A172 (cell line): ENCODE measurements around the gene CLINT1. TPM values are rescaled to one million over a fixed set of nuclear protein-coding genes. Genes with fewer than 3 reads are reported as not detected.

ENCODE experiments used
- DNase-seq: peaks from one replicate; pipeline ENCODE4 v3.0.0-alpha.2; 2015; ENCODE audit warnings: low spot score
- total RNA-seq: library from RNA; depleted of rRNA; stranded (reverse); fragments of >200 nt; shearing (Covaris generic); gene quantifications from 2 replicates; pipeline ENCODE4 v1.2.3, GENCODE V29; 2014; rRNA removed

CLINT1 gene
- total RNA-seq, 1 experiment from 2014 or later, result 79.2 TPM

DNA sequence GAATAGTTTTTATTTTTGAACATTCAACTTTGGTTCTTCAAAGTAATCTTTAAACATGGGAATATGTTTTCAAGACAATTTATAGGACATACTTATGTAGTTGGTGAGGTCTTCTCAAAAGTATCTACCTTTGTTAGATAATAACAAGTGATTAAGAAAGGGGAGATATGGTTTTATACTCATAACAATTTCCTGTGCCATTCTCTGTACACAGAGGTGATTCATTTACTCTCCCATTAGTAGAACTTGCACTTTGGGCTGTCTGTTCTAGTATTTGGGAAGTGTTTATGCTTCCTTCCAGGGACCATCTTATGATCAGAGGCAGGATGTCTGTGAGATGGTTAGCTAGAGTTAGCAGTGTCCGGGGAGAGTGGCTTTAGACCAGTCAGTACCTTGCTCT is 100.2 kb downstream of the CLINT1 start:
- DNase-seq, result no peak

DNA sequence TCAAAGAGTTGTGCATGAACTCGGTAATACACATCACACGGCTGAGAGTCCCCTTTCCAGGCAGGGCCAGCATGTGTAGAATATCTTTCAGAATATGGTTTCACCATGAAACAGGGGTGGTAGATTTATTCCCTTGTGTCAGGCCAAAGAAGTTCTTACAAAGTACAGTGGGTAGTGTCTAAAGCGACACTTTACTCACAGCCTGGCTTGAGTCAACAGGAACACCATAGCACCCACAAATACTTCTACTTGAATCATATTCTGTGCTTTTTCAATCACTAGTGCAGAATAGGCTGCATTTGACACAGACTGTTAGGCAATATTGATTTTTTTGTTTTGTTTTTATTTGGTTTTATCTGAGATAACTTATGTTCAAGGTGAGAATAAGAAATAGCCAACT is 102.8 kb downstream of the CLINT1 start:
- no peak for DNase-seq

DNA sequence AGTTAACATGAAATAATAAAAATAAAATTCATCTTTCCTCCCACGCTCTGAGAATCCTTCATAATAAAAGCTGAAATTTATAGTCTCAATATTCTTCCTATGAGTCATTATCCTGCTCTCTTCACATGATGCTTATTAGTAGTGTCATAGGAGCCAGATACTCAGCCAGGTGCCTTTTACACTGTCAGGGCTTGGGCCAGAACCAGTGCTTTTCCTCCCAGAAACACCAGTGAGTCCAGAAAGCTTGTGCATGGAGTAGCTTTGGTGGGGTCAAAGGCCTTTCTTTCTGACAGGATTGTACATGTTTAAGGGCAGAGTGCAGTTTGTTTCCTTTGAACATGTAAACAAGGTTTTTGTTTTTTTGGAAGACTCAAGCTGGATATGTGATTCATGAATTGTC is 108.6 kb downstream of the CLINT1 start:
- peak; percentile 63 for DNase-seq

DNA sequence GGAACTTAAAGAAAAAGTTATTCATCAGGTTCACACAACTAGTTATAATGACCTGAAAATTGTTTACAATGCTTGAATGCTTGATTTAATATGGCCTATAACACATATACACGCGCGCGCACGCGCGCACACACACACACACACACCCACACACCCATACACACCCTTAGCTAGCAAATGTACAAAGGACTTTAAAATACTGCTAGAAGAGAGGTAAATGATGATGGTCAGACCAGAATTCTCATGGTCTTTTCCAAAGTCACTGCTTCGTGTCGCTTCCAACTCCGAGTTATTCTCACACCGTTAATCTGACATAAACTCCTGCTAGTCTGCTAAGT is 109.5 kb downstream of the CLINT1 start:
- DNase-seq, result no peak

DNA sequence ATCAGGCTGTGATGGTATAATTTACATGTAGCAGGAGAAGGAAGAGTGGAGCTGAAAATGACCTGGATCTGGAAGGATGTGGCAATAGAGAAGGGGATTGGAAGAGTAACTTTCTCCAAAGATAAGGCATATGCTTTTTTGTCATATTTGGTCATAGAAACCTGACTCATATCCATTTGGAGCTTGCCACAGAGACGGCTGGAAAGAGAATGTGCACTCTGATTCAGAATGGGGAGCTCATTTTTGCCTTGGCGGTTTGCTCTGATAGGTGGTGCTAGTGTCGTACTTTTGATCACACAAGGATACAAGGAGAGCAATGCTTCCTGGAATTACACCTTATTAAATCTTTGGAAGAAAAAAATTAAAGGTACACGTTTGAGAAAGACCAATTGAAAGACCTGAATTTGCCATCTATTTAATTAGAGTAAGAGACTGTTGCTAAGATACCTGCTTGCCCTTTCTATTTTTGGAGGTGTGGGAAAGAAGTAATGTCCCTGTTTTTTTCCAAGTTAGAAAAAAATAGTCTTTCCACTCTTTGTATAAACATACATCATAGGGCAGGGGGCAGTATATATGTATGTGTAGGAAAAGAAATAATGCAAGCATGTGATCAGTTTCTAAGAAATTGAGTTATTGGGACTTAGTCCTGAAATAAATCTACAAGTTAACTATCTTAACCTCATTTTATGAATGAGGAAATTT is 110.0 kb downstream of the CLINT1 start:
- peak; percentile 84 for DNase-seq

DNA sequence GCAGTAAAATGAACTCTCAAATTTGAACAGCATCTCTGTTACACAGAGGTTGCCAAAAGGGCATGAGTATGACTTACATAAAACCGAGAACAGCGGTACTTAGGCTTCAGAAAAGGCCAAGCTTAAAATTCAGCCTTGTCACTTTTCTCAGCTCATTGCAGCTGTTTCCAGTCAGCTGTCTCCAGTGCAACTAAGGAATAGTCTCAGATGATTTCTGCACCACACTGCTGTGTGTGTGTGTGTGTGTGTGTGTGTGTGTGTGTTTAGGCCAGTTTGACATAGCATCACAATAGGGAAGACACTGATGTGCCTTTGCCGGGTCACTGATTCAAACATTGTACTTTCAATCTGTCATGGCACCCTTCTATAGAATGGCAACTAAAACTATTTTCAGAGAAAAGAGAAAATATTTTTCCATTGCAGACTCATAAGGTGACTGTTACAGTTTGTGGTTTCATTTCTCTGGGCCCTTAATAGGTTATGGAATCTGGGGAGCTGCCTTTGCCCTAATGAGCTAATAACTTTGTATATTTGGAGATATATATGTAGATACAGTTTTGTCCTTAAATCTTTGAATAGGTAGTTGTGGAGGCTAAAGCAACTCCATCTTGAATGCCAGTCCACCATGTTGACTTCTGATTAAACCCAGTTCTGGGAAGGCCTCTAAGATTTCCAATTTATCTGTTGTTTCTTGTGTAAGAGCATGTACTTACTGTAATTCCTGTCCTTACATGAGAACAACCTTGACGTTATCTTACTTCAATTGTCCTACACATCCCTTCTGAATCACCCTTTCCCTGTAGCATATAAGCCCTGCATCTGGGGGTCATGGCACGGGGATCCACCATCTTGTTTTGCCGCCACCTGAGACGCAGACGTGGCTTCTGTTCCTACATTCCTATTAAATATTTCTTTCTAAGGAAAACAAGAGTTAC is 110.9 kb downstream of the CLINT1 start:
- DNase-seq, result no peak

DNA sequence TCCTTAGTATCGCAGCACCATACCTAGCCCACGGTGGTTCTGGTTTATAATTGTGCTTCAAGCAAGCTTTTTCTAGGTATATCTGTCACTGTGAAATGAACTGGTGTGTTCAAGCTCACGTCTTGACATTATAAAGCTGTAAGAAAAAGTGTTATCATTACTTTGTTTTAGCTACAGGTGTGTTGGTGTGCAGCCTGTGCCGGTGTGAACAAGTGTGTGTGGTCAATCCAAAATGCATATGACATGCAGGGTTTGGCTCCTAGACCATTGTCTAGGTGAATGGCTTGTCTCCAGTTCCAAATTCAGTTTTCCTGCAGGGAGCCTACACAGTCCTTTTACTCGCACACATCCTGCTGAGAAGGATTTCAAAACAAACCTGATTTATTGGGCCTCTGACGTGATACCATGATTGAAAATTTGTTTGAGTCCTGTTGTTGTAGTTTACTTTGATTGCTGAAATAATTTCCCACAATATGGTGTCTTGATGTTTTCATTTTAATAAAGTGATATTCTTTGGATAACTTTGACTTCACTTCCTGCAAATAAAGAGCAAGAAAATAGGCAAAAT is 111.7 kb downstream of the CLINT1 start:
- no peak for DNase-seq

DNA sequence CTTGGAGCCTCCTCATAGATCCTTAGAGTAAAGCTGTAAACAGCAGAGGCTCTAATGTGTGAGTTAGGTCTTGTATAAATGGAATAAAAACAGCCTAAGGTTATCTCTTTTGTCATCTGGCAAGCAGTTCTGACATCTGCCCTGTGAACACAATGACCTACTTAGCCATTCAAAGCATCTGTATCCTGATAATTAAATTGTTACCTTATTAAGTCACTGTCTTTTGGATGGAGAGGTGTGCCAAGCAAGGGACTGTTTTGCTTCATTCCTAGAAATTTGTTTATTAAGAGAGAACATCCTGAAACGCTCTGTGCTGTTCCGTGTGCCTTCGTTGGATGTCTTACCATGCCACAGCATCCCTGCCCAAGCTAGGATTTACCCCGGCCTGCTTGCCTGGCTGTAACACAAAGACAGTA is 113.9 kb downstream of the CLINT1 start:
- DNase-seq, result no peak

DNA sequence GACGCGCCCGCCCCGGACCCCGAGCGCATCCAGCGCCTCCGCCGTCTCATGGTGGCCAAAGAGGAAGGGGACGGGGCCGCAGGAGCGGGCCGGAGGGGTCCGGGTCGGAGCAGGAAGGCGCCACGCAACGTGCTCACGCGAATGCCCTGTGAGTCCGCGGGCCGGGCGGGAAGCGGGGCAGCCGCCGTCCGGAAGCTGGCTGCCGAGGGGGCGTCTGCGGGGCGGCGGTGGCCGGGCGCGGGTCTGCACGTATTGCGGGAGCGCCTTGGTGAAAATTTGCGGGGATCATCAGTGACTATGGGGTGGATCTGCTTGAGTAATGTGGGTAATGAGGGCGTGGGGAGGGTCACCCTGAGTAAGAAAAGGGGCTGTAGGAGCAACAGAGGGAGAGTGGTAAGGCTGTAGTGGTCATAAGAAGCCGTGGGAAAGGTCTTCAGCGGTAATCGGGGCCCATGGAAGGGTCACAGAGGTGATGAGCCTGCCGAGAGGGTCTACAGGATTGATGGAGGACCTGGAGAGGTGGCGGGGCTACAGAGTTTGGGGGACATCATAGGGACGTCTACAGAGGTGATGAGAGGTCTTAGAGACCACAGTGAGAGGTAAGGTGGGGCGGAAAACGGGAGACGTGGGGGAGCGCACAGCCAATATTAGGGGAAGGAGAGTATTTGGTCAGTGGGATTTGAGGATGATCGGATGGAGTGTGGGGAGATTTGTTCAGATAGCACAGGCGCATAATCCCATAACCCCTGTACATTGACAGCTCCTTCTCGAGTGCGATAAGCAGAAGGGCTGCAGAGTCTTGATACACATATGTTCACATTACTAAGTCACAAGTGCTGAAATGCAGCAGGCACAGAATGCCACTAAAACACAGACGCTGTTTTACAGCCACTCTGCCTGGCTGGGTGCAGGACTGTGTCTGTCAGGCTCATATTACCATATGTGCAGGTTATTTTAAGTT is 114.6 kb downstream of the CLINT1 start:
- DNase-seq, result no peak

DNA sequence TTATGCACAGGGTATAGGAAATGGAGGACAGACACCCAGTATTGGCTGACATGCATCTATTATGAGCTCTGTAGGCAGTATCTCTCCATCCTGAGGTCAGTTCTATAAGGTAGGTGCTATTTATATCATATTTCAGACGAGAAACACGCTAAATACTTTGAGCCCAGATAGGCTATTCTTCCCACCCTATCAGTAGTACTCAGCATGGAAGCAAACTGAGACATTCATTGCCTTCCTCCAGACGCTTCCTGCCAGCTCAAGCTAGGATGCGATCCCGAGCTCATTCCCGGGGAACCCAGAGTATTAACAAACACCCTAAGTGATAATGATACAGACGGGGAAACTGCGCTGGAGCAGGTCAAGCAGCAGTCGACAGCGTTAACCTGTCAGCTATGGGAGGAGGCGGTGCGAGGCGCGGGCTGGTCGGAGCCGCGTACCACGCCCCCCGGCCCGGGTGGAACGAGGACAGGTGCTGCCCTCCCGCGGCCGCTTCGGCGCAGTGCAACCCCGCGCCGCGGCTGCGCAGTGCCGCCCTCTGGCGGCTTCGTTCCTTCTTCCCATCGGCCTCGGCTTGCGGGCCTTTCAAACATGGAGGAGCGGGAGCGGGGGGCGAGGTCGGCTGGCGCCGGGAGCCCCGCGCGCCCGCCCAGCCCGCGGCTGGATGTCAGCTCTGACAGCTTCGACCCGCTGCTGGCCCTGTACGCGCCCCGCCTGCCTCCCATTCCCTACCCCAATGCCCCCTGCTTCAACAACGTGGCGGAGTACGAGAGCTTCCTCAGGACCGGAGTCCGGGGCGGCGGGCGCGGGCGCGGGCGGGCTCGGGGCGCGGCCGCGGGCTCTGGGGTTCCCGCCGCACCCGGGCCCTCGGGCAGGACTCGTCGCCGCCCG is 115.5 kb downstream of the CLINT1 start, which contains the start of gene LSM11:
TSS of gene LSM11 (plus strand) at position 550 of the 888 bp plus-strand sequence. CDS start at position 589, 39 bp downstream.
- peak; percentile 76 for DNase-seq

DNA sequence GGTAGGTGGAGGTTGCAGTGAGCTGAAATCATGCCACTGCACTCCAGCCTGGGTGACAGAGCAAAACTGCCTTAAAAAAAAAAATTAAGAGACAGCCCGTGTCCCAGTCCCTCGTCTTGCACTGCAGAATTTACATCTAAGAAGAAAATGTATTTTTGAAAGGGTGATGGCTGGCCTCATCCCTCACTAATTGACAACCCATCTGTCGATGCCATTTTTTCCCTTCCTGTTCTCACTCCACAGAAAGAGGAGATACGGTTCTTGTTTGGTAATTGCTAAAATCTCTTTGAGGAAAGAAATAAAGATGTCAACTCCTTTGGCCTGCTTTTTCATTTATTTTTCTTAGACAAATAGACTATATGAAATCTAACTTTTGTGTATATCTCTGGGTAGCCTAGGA is 117.8 kb downstream of the CLINT1 start:
- no peak for DNase-seq

DNA sequence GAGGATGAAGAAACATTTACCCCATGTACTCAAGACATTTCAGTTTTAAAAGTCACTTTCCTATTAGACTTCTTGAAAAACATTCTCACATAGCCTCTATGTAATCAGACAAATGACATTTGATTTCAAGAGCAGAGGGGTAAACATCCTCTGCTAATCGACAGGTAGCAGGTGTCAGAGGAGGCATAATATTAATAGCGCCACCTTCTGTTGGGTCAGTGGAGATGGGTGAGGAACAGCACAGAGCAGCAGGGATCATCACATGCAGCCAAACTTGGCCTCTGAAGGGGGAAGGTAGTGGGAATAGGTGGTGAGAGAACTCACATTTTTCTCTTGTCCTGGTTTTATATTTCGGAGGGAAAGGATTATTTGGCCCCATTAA is 118.7 kb downstream of the CLINT1 start:
- DNase-seq, result no peak

DNA sequence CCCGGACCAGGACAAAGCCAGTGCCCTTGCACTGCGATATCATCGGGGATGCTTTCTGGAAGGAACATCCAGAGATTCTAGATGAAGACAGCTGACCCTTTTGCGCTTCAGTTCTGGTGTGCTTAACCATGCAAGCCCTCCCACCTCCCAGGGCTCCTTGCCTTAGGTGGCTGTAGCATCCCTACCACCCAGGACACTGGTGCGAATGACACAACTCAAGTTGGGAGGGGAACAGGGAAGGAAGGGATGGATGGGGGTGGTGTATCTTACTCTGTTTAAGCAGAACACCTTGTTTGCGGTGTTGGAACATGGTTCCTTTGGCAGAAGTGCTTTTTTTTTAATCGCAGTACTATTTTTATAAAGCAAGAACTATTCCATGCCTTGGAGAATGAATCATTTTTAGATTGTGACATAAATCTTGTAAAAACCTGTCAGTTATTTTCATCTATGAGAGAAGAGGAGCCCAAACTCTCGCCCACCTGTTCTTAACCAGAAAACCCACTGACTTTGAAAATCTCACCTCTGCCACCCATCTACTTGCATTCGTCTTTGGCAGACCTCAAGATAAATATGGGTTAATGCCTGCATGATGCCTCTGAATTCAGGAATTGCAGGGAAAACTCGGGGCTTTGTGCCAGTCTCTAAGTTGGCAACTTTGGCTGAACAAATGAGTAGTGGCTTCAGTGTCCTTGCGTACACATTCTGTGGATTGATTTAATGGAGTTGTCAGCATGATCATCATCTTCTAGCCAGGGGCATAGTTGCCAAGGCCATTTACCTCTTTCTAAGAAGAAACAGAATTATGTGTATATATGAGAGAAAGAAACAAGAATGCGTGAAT is 119.3 kb downstream of the CLINT1 start:
- DNase-seq, result no peak

DNA sequence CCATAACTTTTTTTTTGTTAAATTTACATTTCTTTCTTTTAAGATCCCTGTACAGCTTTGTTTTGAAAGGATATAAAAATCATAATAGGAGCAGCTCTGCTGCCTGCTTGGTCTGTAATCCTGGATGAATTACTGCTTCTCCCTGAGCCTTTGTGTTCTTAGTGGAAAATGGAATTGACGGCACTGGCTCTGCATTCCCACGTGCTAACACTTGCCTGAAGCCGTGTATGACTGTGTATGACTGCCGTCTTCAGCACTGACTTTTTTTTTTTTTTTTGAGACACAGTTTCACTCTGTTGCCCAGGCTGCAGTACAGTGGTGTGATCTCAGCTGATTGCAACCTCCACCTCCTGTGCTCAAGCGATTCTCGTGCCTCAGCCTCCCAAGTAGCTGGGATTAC is 123.0 kb downstream of the CLINT1 start:
- no peak for DNase-seq

Other genes with a start within 250 kb of the CLINT1 start
- not detected in 2 replicates for gene SOX30, start 206.7 kb downstream of the CLINT1 start, total RNA-seq
- not detected in 2 replicates for gene C5orf52, start 187.6 kb downstream of the CLINT1 start, total RNA-seq
- 13.2 and 14.8 TPM in 2 replicates for gene THG1L, start 127.7 kb downstream of the CLINT1 start, total RNA-seq
- 6.0 and 8.7 TPM in 2 replicates for gene LSM11, start 115.4 kb downstream of the CLINT1 start, total RNA-seq